GM12878 (cell line): ENCODE measurements around the gene LANCL3. TPM values are rescaled to one million over a fixed set of nuclear protein-coding genes. Genes with fewer than 3 reads are reported as not detected.

Experiments used
- ATAC-seq: fragments of 200-7000 bp; cut with Tn5 transposase; 3 replicates; pipeline ENCODE4 v1.9.1; 2020; ENCODE audit warnings: mild to moderate bottlenecking, moderate library complexity
- BruUV-seq: library from RNA; stranded (reverse); fragments of 400-500 nt; replicated peaks from 2 replicates; lab custom pipeline; 2021; lab: Mats Ljungman, UMichigan
- CTCF ChIA-PET: fragments of 300-600 bp; sonication (Branson Sonifier 250); formaldehyde crosslinking; extraction: SDS; loops from one replicate; lab custom pipeline; 2021; ENCODE audit warnings: inconsistent platforms; lab: Yijun Ruan, JAX
- POLR2A ChIA-PET: fragments of 350-600 bp; formaldehyde crosslinking; extraction: SDS; loops from one replicate; lab custom pipeline; 2021; ENCODE audit warnings: inconsistent platforms; lab: Charles Lee
- RAD21 ChIA-PET: fragments of 300-600 bp; sonication (Branson Sonifier 250); formaldehyde crosslinking; loops from one replicate; lab custom pipeline; 2023; ENCODE audit warnings: antibody characterized with exemption; ENCODE audit not compliant: unreplicated experiment; lab: Charles Lee
- SMC1A ChIA-PET: fragments of 300-600 bp; sonication (Branson Sonifier 250); formaldehyde crosslinking; loops from one replicate; lab custom pipeline; 2023; ENCODE audit not compliant: unreplicated experiment, uncharacterized antibody; lab: Charles Lee
- DNase-seq: peaks from one replicate; pipeline ENCODE4 v3.0.0-alpha.2; 2011; ENCODE audit warnings: low read depth, low spot score
- FAIRE-seq: peaks from 3 replicates; lab custom pipeline; 2011; peaks lifted over from hg19 to GRCh38; lab: Jason Lieb, UNC
- H2AFZ ChIP-seq: 2 replicates; pipeline ENCODE4 v1.6.0; 2011; ENCODE audit warnings: low read depth, low read length, control low read depth; ENCODE audit not compliant: control insufficient read depth
- H3K27ac ChIP-seq: 2 replicates; pipeline ENCODE4 v1.5.1; 2011; ENCODE audit warnings: control low read depth; ENCODE audit not compliant: control insufficient read depth, insufficient read depth
- H3K27me3 ChIP-seq, 2 experiments: replicated peaks in 1 of 2; 2 replicates each; pipeline versions ENCODE4 v1.6.0 to v1.6.1; 2011; ENCODE audit warnings: low read length in 1 of 2; ENCODE audit not compliant: control insufficient read depth in 2 of 2, insufficient read depth in 2 of 2
- H3K36me3 ChIP-seq, 2 experiments: 2 replicates each; pipeline ENCODE4 v1.5.1; 2011; ENCODE audit warnings: low read length in 1 of 2; ENCODE audit not compliant: control insufficient read depth in 2 of 2, insufficient read depth in 2 of 2
- H3K4me1 ChIP-seq: 2 replicates; pipeline ENCODE4 v1.6.1; 2011; ENCODE audit warnings: mild to moderate bottlenecking, low read length, moderate library complexity, mixed read lengths; ENCODE audit not compliant: control insufficient read depth, insufficient read depth
- H3K4me2 ChIP-seq: 2 replicates; pipeline ENCODE4 v1.6.0; 2011; ENCODE audit warnings: control low read depth; ENCODE audit not compliant: control insufficient read depth, insufficient read depth
- H3K4me3 ChIP-seq: fragments of 200-600 bp; sonication (generic); 2 replicates; pipeline ENCODE4 v1.5.1; 2016
- H3K79me2 ChIP-seq: 2 replicates; pipeline ENCODE4 v1.6.0; 2011; ENCODE audit warnings: low read length; ENCODE audit not compliant: control insufficient read depth, insufficient read depth
- H3K9ac ChIP-seq: 2 replicates; pipeline ENCODE4 v1.8.0; 2011; ENCODE audit warnings: low read length, control low read depth, mixed read lengths; ENCODE audit not compliant: control insufficient read depth, insufficient read depth
- H3K9me3 ChIP-seq: replicated peaks from 3 replicates; pipeline ENCODE4 v1.5.1; 2011; ENCODE audit warnings: mild to moderate bottlenecking, low read length; ENCODE audit not compliant: control insufficient read depth, insufficient read depth
- H4K20me1 ChIP-seq: 2 replicates; pipeline ENCODE4 v1.6.0; 2011; ENCODE audit not compliant: control insufficient read depth, insufficient read depth
- BACH1 ChIP-seq: fragments of 450-650 bp; IDR thresholded peaks from 2 replicates; pipeline ENCODE4 v1.6.1; 2017; ENCODE audit warnings: mild to moderate bottlenecking, borderline replicate concordance
- RAD21 ChIP-seq: IDR thresholded peaks from 2 replicates; pipeline ENCODE4 v1.6.1; 2011; ENCODE audit warnings: mild to moderate bottlenecking, low read depth, low read length, moderate library complexity; ENCODE audit not compliant: insufficient read depth
- SIX5 ChIP-seq: IDR thresholded peaks from 2 replicates; pipeline ENCODE4 v1.6.1; 2011; ENCODE audit warnings: mild to moderate bottlenecking, low read depth, low read length, moderate library complexity; ENCODE audit not compliant: severe bottlenecking
- WRNIP1 ChIP-seq: IDR thresholded peaks from 2 replicates; pipeline ENCODE4 v1.6.1; 2011; ENCODE audit warnings: low read depth, low read length, improper control_type of control experiment, borderline replicate concordance
- WGBS: methylation state at CpG from one replicate; pipeline ENCODE4 v1.1.6; 2016; ENCODE audit warnings: low lambda C conversion rate; ENCODE audit not compliant: insufficient replicate concordance, insufficient coverage; ENCODE audit errors: missing lambda C conversion rate; 5-methylcytosine and 5-hydroxymethylcytosine counted together
- in situ Hi-C: fragments of 300-500 bp; cut with MboI; formaldehyde crosslinking; loops from 9 replicates; pipeline ENCODE4 v1.14.3; 2018; ENCODE audit warnings: mixed read lengths
- intact Hi-C: fragments of 100-400 bp; cut with micrococcal nuclease; formaldehyde crosslinking; loops from one replicate; pipeline ENCODE4 v1.14.2; 2022; ENCODE audit not compliant: unreplicated experiment
- polyA plus RNA-seq, 11 experiments: library from polyadenylated mRNA; depleted of rRNA in 4 of 11; unstranded in 6 of 11; stranded (reverse) in 5 of 11; fragments of >200 nt; fragmentation: Nextera tagmentation in 4 of 11; fragmentation: Illumina TruSeq in 1 of 11; extraction: Ambion mirVana in 4 of 11; extraction: Trizol in 1 of 11; gene quantifications; 1 replicate in 1 of 11; 2 replicates in 10 of 11; pipeline versions ENCODE4 v1.2.1 to v1.2.3, GENCODE V29; 2011 to 2016; ENCODE audit warnings: inconsistent platforms in 2 of 11, missing spikeins in 2 of 11, low read depth in 1 of 11
- total RNA-seq, 4 experiments: library from RNA; depleted of rRNA in 3 of 4; stranded (reverse); fragments of >200 nt in 3 of 4; fragmentation: Illumina TruSeq in 1 of 4; extraction: Trizol in 1 of 4; gene quantifications; 2 replicates each; pipeline versions ENCODE4 v1.2.1 to v1.2.3, GENCODE V29; 2013 to 2021
- TF ChIP-seq, protein P1 (sequence below): fragments of 450-650 bp; IDR thresholded peaks from 2 replicates; pipeline ENCODE4 v1.6.1; 2017; ENCODE audit warnings: mild to moderate bottlenecking
- TF ChIP-seq, protein P2 (sequence below): IDR thresholded peaks from 2 replicates; pipeline ENCODE4 v1.6.1; 2012; ENCODE audit warnings: low read depth, low read length, improper control_type of control experiment

Gene LANCL3
- total and polyA plus RNA-seq, 10 of the 15 experiments (the other 5 are each of a cell fraction or from before 2014, with no cell fraction given), result not detected

DNA sequence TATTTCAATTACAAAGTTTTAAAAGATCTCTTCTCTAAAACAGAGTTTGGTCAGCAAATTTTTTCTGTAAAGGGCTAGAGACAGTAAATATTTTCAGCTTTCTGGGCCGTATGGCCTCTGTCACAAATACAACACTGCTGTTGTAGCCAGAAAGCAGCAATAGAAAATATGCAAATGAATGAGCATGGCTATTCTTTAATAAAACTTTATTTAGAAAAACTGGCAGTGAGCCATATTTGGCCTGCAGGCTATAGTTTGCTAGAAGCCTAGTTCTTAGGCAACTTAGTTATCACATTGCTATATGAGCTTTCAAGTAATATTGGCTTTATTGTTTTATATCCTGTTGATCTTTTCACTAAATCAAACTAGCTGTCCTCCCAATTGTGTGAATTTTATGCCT, 87.6 kb downstream of the LANCL3 start:
- SMC1A ChIA-PET, result no interaction called here
- RAD21 ChIA-PET, result no interaction called here
- POLR2A ChIA-PET, result no interaction called here

DNA sequence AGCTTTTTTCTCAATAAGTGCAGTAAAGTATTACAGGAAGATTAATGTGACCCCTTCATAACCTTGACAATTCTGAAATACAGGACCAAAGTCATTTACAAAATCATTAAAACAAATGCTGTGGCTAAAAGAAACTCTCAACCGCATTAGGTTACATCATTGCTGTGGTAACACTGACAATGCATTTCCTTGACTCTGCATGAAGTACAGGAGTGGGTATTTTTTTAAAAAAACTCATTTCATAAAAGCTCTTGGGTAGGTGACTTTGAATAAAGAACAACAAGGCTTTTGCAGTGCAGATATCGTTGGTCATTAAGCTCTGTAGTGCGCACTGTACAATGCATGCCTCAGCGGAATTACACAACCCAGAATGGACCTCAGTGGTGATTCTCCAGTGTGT, 90.7 kb downstream of the LANCL3 start:
- no peaks in the 10 kb centered on the region for H3K79me2 ChIP-seq
- ChIA-PET POLR2A (no interaction called here), SMC1A (no interaction called here), CTCF (interaction anchor here (0.8 kb wide), 1 partner anchor 83 kb away, joined by 4 read pairs; no protein-coding TSS in a partner anchor), RAD21 (no interaction called here)
- H3K4me1 ChIP-seq, result no peaks in the 10 kb centered on the region
- no peaks in the 10 kb centered on the region for H3K9me3 ChIP-seq
- no peaks in the 10 kb centered on the region for H4K20me1 ChIP-seq
- H3K4me2 ChIP-seq, result no peak overlapping the region
- H3K9ac ChIP-seq, result no peak overlapping the region
- BruUV-seq, result no TSS peak
- H3K36me3 ChIP-seq, result no peaks in the 10 kb centered on the region
- intact Hi-C loops (no loop called here), in situ Hi-C loops (no loop called here)
- H3K4me3 ChIP-seq, result no peak overlapping the region
- H3K27me3 ChIP-seq, result no peaks in the 10 kb centered on the region; a peak in 1 of 4 replicates
- FAIRE-seq (no peak), DNase-seq (no peak), ATAC-seq (no peak)
- no peak overlapping the region for H3K27ac ChIP-seq
- TF ChIP-seq WRNIP1, result no peak
- TF ChIP-seq, protein P1, sequence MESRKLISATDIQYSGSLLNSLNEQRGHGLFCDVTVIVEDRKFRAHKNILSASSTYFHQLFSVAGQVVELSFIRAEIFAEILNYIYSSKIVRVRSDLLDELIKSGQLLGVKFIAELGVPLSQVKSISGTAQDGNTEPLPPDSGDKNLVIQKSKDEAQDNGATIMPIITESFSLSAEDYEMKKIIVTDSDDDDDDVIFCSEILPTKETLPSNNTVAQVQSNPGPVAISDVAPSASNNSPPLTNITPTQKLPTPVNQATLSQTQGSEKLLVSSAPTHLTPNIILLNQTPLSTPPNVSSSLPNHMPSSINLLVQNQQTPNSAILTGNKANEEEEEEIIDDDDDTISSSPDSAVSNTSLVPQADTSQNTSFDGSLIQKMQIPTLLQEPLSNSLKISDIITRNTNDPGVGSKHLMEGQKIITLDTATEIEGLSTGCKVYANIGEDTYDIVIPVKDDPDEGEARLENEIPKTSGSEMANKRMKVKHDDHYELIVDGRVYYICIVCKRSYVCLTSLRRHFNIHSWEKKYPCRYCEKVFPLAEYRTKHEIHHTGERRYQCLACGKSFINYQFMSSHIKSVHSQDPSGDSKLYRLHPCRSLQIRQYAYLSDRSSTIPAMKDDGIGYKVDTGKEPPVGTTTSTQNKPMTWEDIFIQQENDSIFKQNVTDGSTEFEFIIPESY, result no peak
- 44% methylated on average over 4 of the region's 4 CpGs for WGBS
- H2AFZ ChIP-seq, result no peak overlapping the region

More for the DNA sequence above, 87.6 kb downstream of the LANCL3 start:
- Histone ChIP-seq H4K20me1 (no peaks in the 10 kb centered on the region), H3K27me3 (no peaks in the 10 kb centered on the region; a peak in 1 of 4 replicates), H2AFZ (no peak overlapping the region), H3K4me3 (no peak overlapping the region), H3K36me3 (no peaks in the 10 kb centered on the region), H3K79me2 (no peaks in the 10 kb centered on the region), H3K4me2 (no peak overlapping the region), H3K4me1 (no peaks in the 10 kb centered on the region), H3K9me3 (no peaks in the 10 kb centered on the region), H3K27ac (no peak overlapping the region), H3K9ac (no peak overlapping the region)
- CTCF ChIA-PET, result no interaction called here
- 74% methylated on average over 1 of the region's 1 CpG for WGBS
- TF ChIP-seq SIX5 (no peak), RAD21 (no peak), BACH1 (no peak)
- TF ChIP-seq, protein P2, sequence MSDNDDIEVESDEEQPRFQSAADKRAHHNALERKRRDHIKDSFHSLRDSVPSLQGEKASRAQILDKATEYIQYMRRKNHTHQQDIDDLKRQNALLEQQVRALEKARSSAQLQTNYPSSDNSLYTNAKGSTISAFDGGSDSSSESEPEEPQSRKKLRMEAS, result no peak
- in situ Hi-C loops, result no loop called here
- FAIRE-seq (no peak), ATAC-seq (no peak), DNase-seq (no peak)
- BruUV-seq, result no TSS peak
- intact Hi-C loops, result no loop called here
